Heart right ventricle (tissue), 16 donors: ENCODE results near the gene PCSK5. TPM values are rescaled to one million over a fixed set of nuclear protein-coding genes. Genes with fewer than 3 reads are reported as not detected.

ENCODE experiments used
- ATAC-seq, 8 donors: fragments of 200-7000 bp; cut with Tn5 transposase; one replicate each; pipeline ENCODE4 v1.9.1; 2020; ENCODE audit warnings: mild to moderate bottlenecking in 8 of 8, moderate library complexity in 8 of 8, moderate number of reproducible peaks in 1 of 8
- DNase-seq, 2 donors: peaks; one replicate each; pipeline ENCODE4 v3.0.0-alpha.2; 2020
- H3K27ac ChIP-seq, 10 donors: fragments of 200-600 bp; sonication (generic) in 2 of 10; one replicate each; pipeline versions ENCODE4 v1.5.0 to v1.8.0; 2020 to 2022; ENCODE audit warnings: mild to moderate bottlenecking in 3 of 10
- H3K27me3 ChIP-seq, 7 donors: fragments of 200-600 bp; one replicate each; pipeline ENCODE4 v1.8.0; 2021 to 2022; ENCODE audit warnings: mild to moderate bottlenecking in 2 of 7
- H3K36me3 ChIP-seq, 9 donors: fragments of 200-600 bp; sonication (generic) in 1 of 9; one replicate each; pipeline versions ENCODE4 v1.5.0 to v1.8.0; 2020 to 2022; ENCODE audit warnings: mild to moderate bottlenecking in 2 of 9
- H3K4me1 ChIP-seq, 9 donors: fragments of 200-600 bp; sonication (generic) in 1 of 9; one replicate each; pipeline versions ENCODE4 v1.5.0 to v1.8.0; 2020 to 2022; ENCODE audit warnings: mild to moderate bottlenecking in 4 of 9
- H3K4me3 ChIP-seq, 10 donors: fragments of 200-600 bp; sonication (generic) in 2 of 10; one replicate each; pipeline versions ENCODE4 v1.5.0 to v1.8.0; 2020 to 2022; ENCODE audit warnings: mild to moderate bottlenecking in 7 of 10, moderate library complexity in 2 of 10
- H3K9me3 ChIP-seq, 11 donors: fragments of 200-600 bp in 10 of 11; sonication (generic) in 2 of 11; one replicate each; pipeline versions ENCODE4 v1.5.0 to v1.8.0; 2013 to 2022; ENCODE audit warnings: mild to moderate bottlenecking in 2 of 11, control low read depth in 1 of 11, moderate library complexity in 1 of 11
- CTCF ChIP-seq, 9 donors: fragments of 200-600 bp; sonication (generic) in 2 of 9; IDR thresholded peaks; one replicate each; pipeline versions ENCODE4 v1.5.0 to v1.8.0; 2021 to 2022; ENCODE audit warnings: antibody characterized with exemption in 9 of 9, mild to moderate bottlenecking in 5 of 9, moderate library complexity in 1 of 9
- WGBS, 2 donors: extraction: QIAGEN DNeasy Blood & Tissue Kit; methylation state at CpG; one replicate each; pipeline ENCODE4 v1.1.7; 2013; ENCODE audit warnings: inconsistent platforms in 1 of 2; 5-methylcytosine and 5-hydroxymethylcytosine counted together
- intact Hi-C, 10 donors: fragments of 100-400 bp; cut with DNase I; formaldehyde crosslinking; loops; one replicate each; pipeline versions ENCODE4 v1.11.1 to v1.14.2; 2022
- polyA plus RNA-seq, 2 donors: library from polyadenylated mRNA; stranded (reverse); fragments of 200-250 nt; gene quantifications; one replicate each; pipeline ENCODE4 v1.2.3, GENCODE V29; 2013
- total RNA-seq, 10 donors: library from RNA; stranded (reverse); fragmentation: NEBNext Ultra II Directional in 3 of 10; extraction: Animal tissue kit (Norgen Biotek cat#: 25700) in 3 of 10; gene quantifications; one replicate each; pipeline versions ENCODE4 v1.2.1 to v1.2.4, GENCODE V29; 2021 to 2023
- donor health status: Arrhythmogenic right ventricular cardiomyopathy.
- donor health status: ischemic (EF 13 %, LVEDD 7.1; RV severe dilation, severe dysfunction).
- donor health status: healthy with polysubstance abuse.
- donor health status: DM: no; HTN: yes; CAD: no.
- donor health status: DM: no; HTN: no; CAD: no.
- donor health status: ischemic (EF 25% LVEDD 6.9; RV normal size, moderate dysfunction).
- donor health status: ischemic (EF 25% LVEDD 5.7; RV mildly dilated, moderate dysfunction).
- donor health status: healthy.
- donor health status: DM: yes; HTN: yes; CAD: no.
- donor health status: Ischemic cardiomyopathy.
- donor health status: ischemic (EF 35%, LVEDD 5.7; RV mildly dilated, moderate dysfunction).
- donor health status: nonischemic (EF 11% LVEDD 7.7; RV severe dilation, severe dysfunction).
- donor health status: DM: yes; HTN: yes; CAD: no.
- donor health status: PGD.
- donor health status: ischemic (EF 29% LVEDD 5.4; RV normal size, mild dysfunction).
- donor health status: nonischemic (EF 23%, LVEDD 6.1; RV moderate dilation, normal function).

The PCSK5 gene
- total and polyA plus RNA-seq, 12 donors: 1.8 to 8.3 (median 5.7) TPM

- 74 to 80% methylated on average over 5 of the region's 5 CpGs for WGBS, 2 donors
- TF ChIP-seq CTCF (IDR thresholded peaks at IDR 0.05): no peak
- H3K27ac ChIP-seq: no peak overlapping the region
- H3K4me1 ChIP-seq: peaks cover 0 to 15% (median 0%) of the 10 kb centered on the region in 9 donors
- H3K27me3 ChIP-seq: no peaks in the 10 kb centered on the region
- no peaks in the 10 kb centered on the region for H3K36me3 ChIP-seq
- no peak overlapping the region for H3K4me3 ChIP-seq
- no peaks in the 10 kb centered on the region for H3K9me3 ChIP-seq
- ATAC-seq (no peak), DNase-seq (no peak)
- intact Hi-C loops: loop anchor here in 1 of 10 donors (10.0 kb wide), 1 partner anchor 55 kb away; no protein-coding TSS in a partner anchor
Observed at GRCh38 chr9:75909776-75910175, 19.3 kb downstream of the PCSK5 start.

- Histone ChIP-seq H3K9me3 (no peaks in the 10 kb centered on the region), H3K4me1 (peaks cover 0 to 12% (median 0%) of the 10 kb centered on the region in 9 donors), H3K27me3 (no peaks in the 10 kb centered on the region), H3K36me3 (no peaks in the 10 kb centered on the region), H3K4me3 (no peak overlapping the region), H3K27ac (no peak overlapping the region)
- intact Hi-C loops: no loop called here
- no peak for DNase-seq
- ATAC-seq: no peak
- TF ChIP-seq CTCF (IDR thresholded peaks at IDR 0.05): no peak
- WGBS, 2 donors: 81 to 91% methylated on average over 4 of the region's 4 CpGs
Observed at GRCh38 chr9:75910731-75911130, 20.3 kb downstream of the PCSK5 start.

- 95 to 99% methylated on average over 3 of the region's 3 CpGs for WGBS, 2 donors
- no peak for ATAC-seq
- intact Hi-C loops: no loop called here
- Histone ChIP-seq H3K4me1 (peaks cover 0 to 12% (median 0%) of the 10 kb centered on the region in 9 donors), H3K9me3 (no peaks in the 10 kb centered on the region), H3K4me3 (no peak overlapping the region), H3K36me3 (no peaks in the 10 kb centered on the region), H3K27ac (no peak overlapping the region), H3K27me3 (no peaks in the 10 kb centered on the region)
- no peak for TF ChIP-seq CTCF (IDR thresholded peaks at IDR 0.05)
- no peak for DNase-seq
Observed at GRCh38 chr9:75911390-75911789, 20.9 kb downstream of the PCSK5 start.

GRCh38 chr9:75912951-75913350 lies 22.5 kb downstream of the PCSK5 start:
- H3K4me1 ChIP-seq: peaks cover 0 to under 1% (median 0%) of the 10 kb centered on the region in 9 donors
- DNase-seq (no peak), ATAC-seq (no peak)
- no peaks in the 10 kb centered on the region for H3K9me3 ChIP-seq
- WGBS, 2 donors: 98% methylated on average over 3 of the region's 3 CpGs
- intact Hi-C loops: no loop called here
- no peaks in the 10 kb centered on the region for H3K27me3 ChIP-seq
- H3K4me3 ChIP-seq: no peak overlapping the region
- H3K27ac ChIP-seq: no peak overlapping the region
- no peak for TF ChIP-seq CTCF (IDR thresholded peaks at IDR 0.05)
- no peaks in the 10 kb centered on the region for H3K36me3 ChIP-seq
